ENCODE results near the gene GFY.
"Not testable (repeated sequence)": the region's sequence is repeated elsewhere in the genome, so short reads cannot be mapped to it uniquely, and the experiment has no call there.

Gene GFY

DNA sequence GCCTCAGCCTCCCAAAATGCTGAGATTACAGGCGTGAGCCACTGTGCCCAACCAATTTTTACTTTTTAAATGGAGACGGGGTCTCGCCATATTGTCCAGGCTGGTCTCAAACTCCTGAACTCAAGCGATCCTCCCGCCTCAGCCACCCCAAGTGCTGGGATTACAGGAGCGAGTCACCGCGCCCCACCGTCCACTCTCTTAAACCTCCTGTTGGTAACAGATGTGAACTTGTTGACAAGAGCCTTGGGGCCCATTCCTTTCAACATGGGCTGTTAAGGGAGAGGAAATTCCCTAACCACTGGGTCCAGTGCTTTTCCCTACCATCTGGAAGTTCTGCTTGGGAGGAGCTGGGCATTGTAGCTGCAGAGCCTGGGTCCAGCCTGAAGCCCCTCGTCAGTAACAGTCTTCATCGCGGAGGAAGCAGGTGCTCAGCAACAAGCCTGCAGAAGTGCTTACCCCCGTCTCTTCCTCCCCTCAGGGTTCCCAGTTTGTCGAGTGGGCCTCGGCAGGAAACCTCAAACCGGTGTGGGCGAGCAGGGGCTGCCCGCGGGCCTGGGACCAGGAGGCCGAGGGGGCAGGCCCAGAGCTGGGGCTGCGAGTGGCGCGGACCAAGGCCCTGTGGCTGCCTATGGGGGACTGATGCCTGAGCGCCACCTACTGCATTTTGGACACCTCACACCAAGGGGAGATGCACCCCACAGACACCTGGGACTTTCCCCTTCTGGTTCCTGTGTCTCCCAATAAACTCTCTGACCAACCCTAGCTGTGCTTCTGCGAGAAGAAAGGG lies 44.8 kb downstream of the GFY start:
- peak; percentile 61 for DNase-seq (ENCODE audit: low read depth)

DNA sequence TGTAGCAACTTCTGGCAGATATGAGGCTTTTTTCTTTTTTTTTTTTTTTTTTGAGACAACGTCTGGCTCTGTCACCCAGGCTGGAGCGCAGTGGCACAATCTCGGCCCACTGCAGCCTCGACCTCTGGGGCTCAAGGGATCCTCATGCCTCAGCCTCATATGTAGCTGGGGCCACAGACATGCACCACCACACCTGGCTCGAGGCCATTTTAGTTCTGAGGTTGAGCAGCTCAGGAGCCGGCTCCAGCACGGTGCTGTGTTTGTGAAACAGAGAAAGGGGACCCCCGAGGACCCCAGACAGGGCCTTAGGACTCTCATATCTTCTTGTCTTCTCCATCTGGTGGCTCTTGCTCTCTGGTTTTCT lies 45.4 kb downstream of the GFY start:
- DNase-seq (ENCODE audit: low read depth), result no peak

DNA sequence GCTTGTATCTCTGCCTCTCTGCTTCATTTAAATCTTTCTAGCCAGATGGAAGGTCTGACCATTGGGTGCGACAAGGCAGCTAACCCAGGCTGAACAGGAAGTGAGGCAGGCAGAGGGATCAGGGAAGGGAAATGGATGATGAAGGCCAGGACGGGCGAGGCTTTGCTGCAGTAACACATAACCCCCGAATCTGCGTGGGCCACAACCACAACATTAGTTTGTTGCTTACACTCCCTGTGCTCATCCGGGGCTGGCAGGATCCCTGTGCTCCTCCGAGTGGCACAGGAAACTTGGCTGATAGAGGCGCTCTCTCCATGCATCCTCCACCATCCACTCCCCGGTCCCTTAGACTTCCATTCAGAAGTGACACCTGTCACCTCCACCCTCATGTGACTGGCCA lies 47.7 kb downstream of the GFY start:
- no peak for DNase-seq (ENCODE audit: low read depth)

DNA sequence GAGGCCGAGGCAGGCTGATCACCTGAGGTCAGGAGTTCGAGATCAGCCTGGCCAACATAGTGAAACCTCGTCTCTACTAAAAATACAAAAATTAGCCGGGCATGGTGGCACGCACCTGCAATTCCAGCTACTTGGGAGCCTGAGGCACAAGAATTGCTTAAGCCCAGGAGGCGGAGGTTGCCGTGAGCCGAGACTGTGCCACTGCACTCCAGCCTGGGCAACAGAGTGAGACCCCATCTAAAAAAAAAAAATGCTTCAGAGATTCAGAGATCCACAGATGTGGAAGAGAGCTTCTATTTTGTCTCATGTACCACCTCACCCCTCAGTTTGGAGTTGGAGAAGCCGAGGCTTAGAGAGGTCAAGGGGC lies 48.3 kb downstream of the GFY start:
- not testable (repeated sequence) for DNase-seq (ENCODE audit: low read depth)

DNA sequence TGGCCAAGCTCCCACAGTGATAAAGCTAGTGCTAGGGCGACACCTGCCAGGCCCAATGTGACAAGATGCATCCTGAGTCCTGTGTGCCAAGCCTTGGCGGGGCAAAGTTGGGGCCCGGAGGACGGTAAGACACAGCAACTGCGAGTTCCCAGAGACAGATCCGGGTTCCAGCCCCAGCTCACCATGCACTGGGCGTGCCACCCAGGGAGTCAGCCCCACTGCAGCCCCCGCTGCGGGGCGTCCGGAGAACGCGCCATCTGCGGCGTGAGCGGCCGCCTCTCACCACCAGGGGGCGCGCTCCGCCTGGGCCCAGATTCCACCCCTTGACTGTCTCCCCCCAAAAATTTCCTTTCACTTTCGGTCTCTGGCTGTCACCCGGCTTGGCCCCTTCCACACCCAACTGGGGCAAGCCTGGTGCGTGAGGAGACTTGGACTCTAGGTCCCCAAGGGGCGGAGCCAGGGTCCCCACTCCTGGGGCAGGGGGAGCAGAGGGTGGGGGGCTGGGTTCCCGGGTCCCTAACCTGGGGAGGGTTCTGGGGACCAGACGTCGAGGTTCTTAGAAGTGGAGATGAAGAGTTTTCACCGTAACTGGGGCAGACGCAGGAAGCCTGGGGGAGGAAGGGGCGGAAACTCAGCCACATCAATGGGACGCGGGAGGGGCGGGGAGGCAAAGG lies 48.8 kb downstream of the GFY start, which contains the start of gene FLT3LG:
TSS of gene FLT3LG (plus strand) at position 348 of the 674 bp plus-strand sequence. CDS start 425 bp downstream, outside the sequence.
- peak; percentile 84 for DNase-seq (ENCODE audit: low read depth)

DNA sequence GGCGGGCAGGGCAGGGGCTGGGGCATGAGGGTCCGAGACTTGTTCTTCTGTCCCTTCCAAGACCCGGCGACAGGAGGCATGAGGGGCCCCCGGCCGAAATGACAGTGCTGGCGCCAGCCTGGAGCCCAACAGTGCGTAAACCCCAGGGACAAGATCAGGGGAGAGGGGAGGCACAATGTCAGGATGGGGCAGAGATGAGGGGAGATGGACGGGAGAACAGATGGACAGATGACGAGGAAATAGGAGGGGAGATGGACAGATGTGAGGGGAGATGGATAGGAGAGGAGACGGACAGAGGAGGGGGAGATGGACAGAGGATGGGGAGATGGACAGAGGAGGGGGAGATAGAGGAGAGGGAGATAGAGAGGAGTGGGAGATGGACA lies 49.3 kb downstream of the GFY start:
- no peak for DNase-seq (ENCODE audit: low read depth)

DNA sequence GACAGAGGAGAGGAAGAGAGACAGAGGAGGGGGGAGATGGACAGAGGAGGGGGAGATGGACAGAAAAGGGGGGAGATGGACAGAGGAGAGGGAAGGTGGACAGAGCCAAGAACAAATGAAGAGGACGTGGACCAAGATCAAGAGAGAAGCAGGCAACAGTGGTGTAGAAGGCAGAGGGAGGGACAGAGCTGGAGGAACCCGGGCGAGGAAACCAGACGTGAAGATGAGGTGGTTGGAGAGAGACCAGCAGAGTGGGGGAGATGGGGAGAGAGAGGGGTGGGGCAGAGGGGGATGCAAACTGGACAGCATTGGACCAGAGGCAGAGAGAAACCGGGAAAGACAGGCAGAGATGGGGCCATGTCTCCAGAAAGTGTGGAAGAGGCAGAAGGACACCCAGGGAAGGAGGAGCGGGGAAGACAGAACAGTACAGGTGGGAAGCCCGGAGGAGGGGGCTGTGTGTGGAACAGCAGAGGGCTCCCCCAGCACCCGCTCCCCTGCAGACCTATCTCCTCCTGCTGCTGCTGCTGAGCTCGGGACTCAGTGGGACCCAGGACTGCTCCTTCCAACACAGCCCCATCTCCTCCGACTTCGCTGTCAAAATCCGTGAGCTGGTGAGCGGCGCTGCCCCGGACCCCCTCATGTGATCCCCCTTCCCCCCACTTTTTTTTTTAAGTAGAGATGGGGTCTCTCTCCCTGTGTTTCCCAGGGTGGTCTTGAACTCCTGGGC lies 50.2 kb downstream of the GFY start:
- no peak for DNase-seq (ENCODE audit: low read depth)

DNA sequence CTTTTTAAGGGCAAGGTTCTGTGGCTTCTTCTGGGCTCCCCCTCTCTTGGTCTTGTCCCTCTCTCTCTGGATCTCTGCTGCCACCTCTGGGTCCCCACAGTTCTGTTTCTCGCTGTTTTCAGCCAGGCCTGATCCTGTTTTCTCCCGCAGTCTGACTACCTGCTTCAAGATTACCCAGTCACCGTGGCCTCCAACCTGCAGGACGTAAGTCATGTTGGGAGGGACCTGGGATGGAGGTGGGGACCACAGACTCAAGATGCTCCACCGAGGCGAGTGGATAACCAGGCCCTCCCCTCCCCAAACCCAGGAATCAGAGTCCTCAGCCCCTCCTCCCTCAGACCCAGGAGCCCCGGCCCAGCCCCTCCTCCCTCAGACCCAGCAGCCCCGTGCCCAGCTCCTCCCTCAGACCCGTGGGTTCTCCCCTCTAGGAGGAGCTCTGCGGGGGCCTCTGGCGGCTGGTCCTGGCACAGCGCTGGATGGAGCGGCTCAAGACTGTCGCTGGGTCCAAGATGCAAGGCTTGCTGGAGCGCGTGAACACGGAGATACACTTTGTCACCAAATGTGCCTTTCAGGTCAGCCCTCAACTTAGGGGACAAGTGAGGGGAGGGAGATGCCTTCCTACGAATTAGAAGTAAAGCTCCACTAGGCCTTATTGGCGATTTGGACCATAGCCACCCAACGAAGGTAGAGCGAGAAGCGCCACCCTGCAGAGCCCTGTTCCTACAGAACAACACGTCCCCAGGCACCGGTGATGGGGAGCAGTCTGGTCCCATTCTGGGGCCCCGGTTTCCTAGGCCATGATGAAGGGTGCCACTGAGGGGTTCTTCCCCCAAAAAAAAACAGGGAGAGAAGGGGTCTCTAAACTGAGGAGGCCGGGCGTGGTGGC lies 51.0 kb downstream of the GFY start:
- DNase-seq (ENCODE audit: low read depth), result peak; percentile 49
